DOHH2 (cell line): ENCODE measurements around the gene LRMDA.

Experiments used
- H3F3A ChIP-seq: fragments of 200-600 bp; sonication (generic), shearing (Covaris generic); 2 replicates; pipeline ENCODE4 v1.6.0; 2016; ENCODE audit warnings: antibody characterized with exemption, mild to moderate bottlenecking; ENCODE audit not compliant: control insufficient read depth, insufficient read depth
- H3K27ac ChIP-seq: fragments of 200-600 bp; sonication (generic); 2 replicates; pipeline ENCODE4 v1.5.1; 2014; ENCODE audit warnings: low read depth, mild to moderate bottlenecking, low read length, moderate library complexity
- H3K27me3 ChIP-seq: fragments of 200-600 bp; sonication (generic); 2 replicates; pipeline ENCODE4 v1.6.1; 2014; ENCODE audit warnings: mild to moderate bottlenecking, low read length, mixed read lengths; ENCODE audit not compliant: control insufficient read depth
- H3K36me3 ChIP-seq: fragments of 200-600 bp; sonication (generic); 2 replicates; pipeline ENCODE4 v1.6.1; 2014; ENCODE audit warnings: mild to moderate bottlenecking, low read length, moderate library complexity, mixed read lengths; ENCODE audit not compliant: control insufficient read depth
- H3K4me1 ChIP-seq: fragments of 200-600 bp; sonication (generic); 2 replicates; pipeline ENCODE4 v1.6.1; 2014; ENCODE audit warnings: mild to moderate bottlenecking, low read length, mixed read lengths; ENCODE audit not compliant: control insufficient read depth
- H3K4me2 ChIP-seq: fragments of 200-600 bp; sonication (generic); 2 replicates; pipeline ENCODE4 v1.6.0; 2014; ENCODE audit warnings: mild to moderate bottlenecking, low read length, moderate library complexity
- H3K4me3 ChIP-seq: fragments of 200-600 bp; sonication (generic); 2 replicates; pipeline ENCODE4 v1.5.1; 2014; ENCODE audit warnings: mild to moderate bottlenecking, low read length, mixed read lengths
- H3K79me2 ChIP-seq: fragments of 200-600 bp; sonication (generic); 2 replicates; pipeline ENCODE4 v1.6.1; 2014; ENCODE audit warnings: mild to moderate bottlenecking, low read length, mixed read lengths; ENCODE audit not compliant: control insufficient read depth
- H3K9me2 ChIP-seq: fragments of 200-600 bp; sonication (generic); replicated peaks from 2 replicates; pipeline ENCODE4 v1.6.1; 2014; ENCODE audit warnings: mild to moderate bottlenecking, low read length, mixed read lengths; ENCODE audit not compliant: control insufficient read depth
- H3K9me3 ChIP-seq: fragments of 200-600 bp; sonication (generic); 2 replicates; pipeline ENCODE4 v1.6.1; 2014; ENCODE audit warnings: antibody characterized with exemption, low read length, mixed read lengths; ENCODE audit not compliant: control insufficient read depth, insufficient read depth
- H4K20me1 ChIP-seq: fragments of 200-600 bp; sonication (generic); 2 replicates; pipeline ENCODE4 v1.6.0; 2014; ENCODE audit warnings: low read depth, mild to moderate bottlenecking, antibody characterized with exemption, low read length, moderate library complexity; ENCODE audit not compliant: control insufficient read depth, insufficient read depth
- EZH2phosphoT487 ChIP-seq: fragments of 200-600 bp; sonication (generic); IDR thresholded peaks from 2 replicates; pipeline ENCODE4 v1.6.1; 2017; ENCODE audit warnings: borderline replicate concordance, mild to moderate bottlenecking, antibody characterized with exemption, low read length, moderate library complexity, mixed read lengths
- TF ChIP-seq, protein P1 (sequence below): fragments of 200-600 bp; sonication (generic); IDR thresholded peaks from one replicate; pipeline ENCODE4 v1.5.1; 2014; ENCODE audit warnings: antibody characterized with exemption, mild to moderate bottlenecking, low read depth, low read length; ENCODE audit not compliant: poor library complexity, severe bottlenecking

Gene LRMDA

DNA sequence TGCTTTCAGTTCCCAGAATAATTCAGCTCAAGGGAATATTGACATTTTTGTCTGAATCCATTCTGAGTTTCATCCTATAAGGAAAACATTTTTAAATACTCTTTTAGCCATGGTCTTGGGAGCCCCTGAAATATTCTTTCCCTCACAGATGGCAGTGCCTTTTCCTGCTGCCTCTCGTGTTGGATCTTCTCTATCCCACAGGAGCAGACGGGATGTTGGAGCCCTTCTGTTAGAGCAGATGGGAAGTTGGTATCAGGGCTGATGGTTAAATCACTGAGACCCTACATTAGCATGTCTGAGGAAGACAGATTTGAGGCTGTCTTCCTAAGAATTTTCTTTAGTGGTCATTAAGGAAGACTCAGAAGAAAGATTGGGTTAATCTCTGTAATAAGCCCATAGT is 737.8 kb downstream of the LRMDA start:
- no peaks in the 10 kb centered on the region for H3K36me3 ChIP-seq

DNA sequence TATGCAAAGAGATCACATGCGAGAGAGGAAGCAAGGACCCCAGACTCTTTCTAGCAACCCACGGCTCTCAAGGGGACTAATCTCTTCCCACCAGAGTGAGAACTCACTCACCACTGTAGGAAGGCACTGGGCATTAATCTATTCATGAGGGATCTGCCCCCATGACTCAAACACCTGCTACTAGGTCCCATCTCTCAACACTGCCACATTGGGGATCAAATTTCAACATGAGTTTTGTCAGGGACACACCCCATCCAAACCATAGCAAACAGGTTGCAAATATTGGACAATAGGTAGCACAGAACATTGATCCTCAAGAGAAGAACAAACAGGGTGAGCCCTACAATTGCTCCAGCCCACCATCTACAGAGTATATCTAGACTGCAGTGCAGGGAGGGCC is 740.6 kb downstream of the LRMDA start:
- TF ChIP-seq, protein P1, sequence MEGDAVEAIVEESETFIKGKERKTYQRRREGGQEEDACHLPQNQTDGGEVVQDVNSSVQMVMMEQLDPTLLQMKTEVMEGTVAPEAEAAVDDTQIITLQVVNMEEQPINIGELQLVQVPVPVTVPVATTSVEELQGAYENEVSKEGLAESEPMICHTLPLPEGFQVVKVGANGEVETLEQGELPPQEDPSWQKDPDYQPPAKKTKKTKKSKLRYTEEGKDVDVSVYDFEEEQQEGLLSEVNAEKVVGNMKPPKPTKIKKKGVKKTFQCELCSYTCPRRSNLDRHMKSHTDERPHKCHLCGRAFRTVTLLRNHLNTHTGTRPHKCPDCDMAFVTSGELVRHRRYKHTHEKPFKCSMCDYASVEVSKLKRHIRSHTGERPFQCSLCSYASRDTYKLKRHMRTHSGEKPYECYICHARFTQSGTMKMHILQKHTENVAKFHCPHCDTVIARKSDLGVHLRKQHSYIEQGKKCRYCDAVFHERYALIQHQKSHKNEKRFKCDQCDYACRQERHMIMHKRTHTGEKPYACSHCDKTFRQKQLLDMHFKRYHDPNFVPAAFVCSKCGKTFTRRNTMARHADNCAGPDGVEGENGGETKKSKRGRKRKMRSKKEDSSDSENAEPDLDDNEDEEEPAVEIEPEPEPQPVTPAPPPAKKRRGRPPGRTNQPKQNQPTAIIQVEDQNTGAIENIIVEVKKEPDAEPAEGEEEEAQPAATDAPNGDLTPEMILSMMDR, result no peak
- TF ChIP-seq EZH2phosphoT487, result no peak
- no peak overlapping the region for H3K4me3 ChIP-seq
- H4K20me1 ChIP-seq, result no peaks in the 10 kb centered on the region
- H3K4me1 ChIP-seq, result no peaks in the 10 kb centered on the region
- no peaks in the 10 kb centered on the region for H3K27me3 ChIP-seq
- H3K9me3 ChIP-seq, result no peaks in the 10 kb centered on the region
- H3F3A ChIP-seq, result no peaks in the 10 kb centered on the region
- H3K4me2 ChIP-seq, result no peak overlapping the region
- no peaks in the 10 kb centered on the region for H3K9me2 ChIP-seq
- H3K36me3 ChIP-seq, result no peaks in the 10 kb centered on the region
- no peaks in the 10 kb centered on the region for H3K79me2 ChIP-seq
- no peak overlapping the region for H3K27ac ChIP-seq

More for the DNA sequence above, 737.8 kb downstream of the LRMDA start:
- Histone ChIP-seq H4K20me1 (no peaks in the 10 kb centered on the region), H3K4me1 (no peaks in the 10 kb centered on the region), H3K9me2 (no peaks in the 10 kb centered on the region), H3F3A (no peaks in the 10 kb centered on the region), H3K4me2 (no peak overlapping the region), H3K27ac (no peak overlapping the region), H3K4me3 (no peak overlapping the region), H3K9me3 (no peaks in the 10 kb centered on the region), H3K79me2 (no peaks in the 10 kb centered on the region), H3K27me3 (no peaks in the 10 kb centered on the region)
- TF ChIP-seq, protein P1, result no peak
- no peak for TF ChIP-seq EZH2phosphoT487

DNA sequence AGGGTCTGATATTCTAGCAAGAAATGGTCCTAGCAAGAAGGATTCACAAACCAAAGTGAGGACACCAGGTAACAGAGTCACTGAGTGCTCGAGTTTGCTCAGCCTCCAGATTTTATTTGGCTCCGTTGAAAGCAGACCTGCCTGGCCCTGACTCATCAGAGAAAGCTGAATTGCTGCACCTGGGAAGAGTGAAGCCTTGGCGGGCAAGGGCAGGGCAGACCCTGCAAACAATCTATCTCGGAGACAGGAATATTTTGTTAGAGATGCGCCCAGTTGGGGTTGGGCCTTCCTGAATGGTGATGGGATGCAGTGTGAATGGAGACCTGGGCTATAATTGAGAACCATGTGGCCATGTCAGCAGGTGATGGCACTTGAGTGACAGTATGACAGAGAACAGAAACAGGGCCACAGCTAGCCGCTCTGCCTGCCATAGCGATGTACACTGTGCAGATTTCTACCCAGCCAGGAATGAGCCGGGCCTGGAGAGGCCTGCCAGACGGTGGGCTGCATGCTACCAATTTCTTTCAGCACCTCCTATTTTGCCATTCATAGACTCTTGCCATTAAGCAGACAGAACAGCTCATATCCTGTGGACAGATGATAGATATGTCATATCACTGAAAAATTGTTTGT is 744.2 kb downstream of the LRMDA start:
- Histone ChIP-seq H3F3A (no peaks in the 10 kb centered on the region), H3K79me2 (no peaks in the 10 kb centered on the region), H3K36me3 (no peaks in the 10 kb centered on the region), H3K4me1 (no peaks in the 10 kb centered on the region), H3K27me3 (no peaks in the 10 kb centered on the region), H3K9me2 (no peaks in the 10 kb centered on the region), H4K20me1 (no peaks in the 10 kb centered on the region), H3K4me3 (no peak overlapping the region), H3K27ac (no peak overlapping the region), H3K9me3 (no peaks in the 10 kb centered on the region), H3K4me2 (no peak overlapping the region)
- no peak for TF ChIP-seq EZH2phosphoT487
- TF ChIP-seq, protein P1, result no peak
